ENCODE measurements around the gene MALRD1. TPM values are rescaled to one million over a fixed set of nuclear protein-coding genes. Genes with fewer than 3 reads are reported as not detected.

MALRD1 gene
- total and polyA plus RNA-seq, 2 of the 8 experiments (the other 6 are each of a cell fraction or from before 2014, with no cell fraction given), result 0.32 to 0.35 TPM

DNA sequence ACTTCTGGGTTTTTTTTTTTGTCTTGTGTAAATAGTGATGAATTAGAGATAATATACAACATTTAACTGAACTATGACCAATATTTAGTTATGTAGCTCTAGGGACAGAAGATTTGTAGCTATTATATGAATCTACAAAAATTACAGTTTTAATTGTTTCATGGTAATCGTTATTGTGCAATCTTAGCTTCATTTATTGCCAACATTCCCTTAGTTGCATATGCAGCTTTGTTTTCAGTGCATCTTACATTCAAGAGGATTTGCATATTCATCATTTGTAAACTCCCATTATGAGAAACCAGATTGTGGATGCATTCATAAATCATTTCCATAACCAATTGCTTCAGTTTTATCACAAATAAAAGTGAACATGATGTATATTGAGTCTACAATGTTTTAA is 68.8 kb downstream of the MALRD1 start:
- no peak overlapping the region for H3K23ac ChIP-seq (ENCODE audit: insufficient read length)
- H3K4me3 ChIP-seq (ENCODE audit: extremely low read depth in 1 of 4, insufficient read depth in 2 of 4, low read depth in 3 of 4, low read length in 4 of 4), result no peak overlapping the region
- H2AFZ ChIP-seq (ENCODE audit: low read length), result no peak overlapping the region
- H4K8ac ChIP-seq (ENCODE audit: extremely low read depth, insufficient read depth, low read length), result no peak overlapping the region
- no peaks in the 10 kb centered on the region for H3K27me3 ChIP-seq (replicated peaks in 1 of 4; ENCODE audit: control insufficient read depth in 3 of 4, extremely low read depth in 1 of 4, insufficient read depth in 3 of 4, low read length in 3 of 4)
- H2BK20ac ChIP-seq (ENCODE audit: low read length), result no peak overlapping the region
- peaks cover 2 to 6% of the 10 kb centered on the region in 2 experiments; a peak in 2 of 4 replicates for H3K9me3 ChIP-seq (ENCODE audit: insufficient read depth in 2 of 2, low read depth in 1 of 2, low read length in 1 of 2)
- no peak overlapping the region for H3K27ac ChIP-seq (ENCODE audit: low read depth, low read length)
- TF ChIP-seq POLR2A (IDR thresholded peaks at IDR 0.05; ENCODE audit: control extremely low read depth in 1 of 2, low read depth in 2 of 2, low read length in 2 of 2) (no peak), CEBPB (IDR thresholded peaks at IDR 0.05; ENCODE audit: low read depth, low read length) (peak; percentile 55; the same call in 1 of the 2 replicates), TAF7 (optimal IDR thresholded peaks at IDR 0.05; ENCODE audit: borderline replicate concordance, low read depth, low read length) (no peak), YY1 (IDR thresholded peaks at IDR 0.05; ENCODE audit: low read depth, low read length) (no peak)
- H3K14ac ChIP-seq (ENCODE audit: insufficient read length), result no peak overlapping the region
- no peaks in the 10 kb centered on the region for H3K36me3 ChIP-seq (ENCODE audit: control insufficient read depth in 2 of 4, insufficient read depth in 4 of 4, low read length in 3 of 4)
- no peak overlapping the region for H2BK5ac ChIP-seq (ENCODE audit: low read depth, low read length)
- CTCF ChIA-PET (ENCODE audit: partially characterized antibody), result no interaction called here
- H4K20me1 ChIP-seq (replicated peaks in 1 of 2; ENCODE audit: control insufficient read depth in 1 of 2, insufficient read depth in 2 of 2, low read length in 2 of 2), result no peaks in the 10 kb centered on the region
- H4K5ac ChIP-seq (ENCODE audit: insufficient read length, low read depth, low read length), result no peak overlapping the region
- H3K4me1 ChIP-seq (replicated peaks in 1 of 4; ENCODE audit: control insufficient read depth in 3 of 4, insufficient read depth in 4 of 4, low read length in 3 of 4), result peaks cover 0 to 7% (median 4%) of the 10 kb centered on the region in 4 experiments; a peak in 5 of 7 replicates
- no peak overlapping the region for H3K56ac ChIP-seq (replicated peaks; ENCODE audit: insufficient read length, low read depth, low read length)
- H3K23me2 ChIP-seq (ENCODE audit: low read depth, low read length), result no peaks in the 10 kb centered on the region
- H2BK15ac ChIP-seq (ENCODE audit: low read length), result no peak overlapping the region
- no peak overlapping the region for H2BK12ac ChIP-seq (ENCODE audit: low read depth, low read length)
- H3K79me1 ChIP-seq (ENCODE audit: low read depth, low read length), result no peaks in the 10 kb centered on the region
- FAIRE-seq (no peak), DNase-seq (ENCODE audit: low read depth in 1 of 2, low spot score in 2 of 2) (no peak)
- POLR2A ChIA-PET (ENCODE audit: partially characterized antibody), result no interaction called here
- H3K4ac ChIP-seq (replicated peaks; ENCODE audit: insufficient read length, low read depth, low read length), result no peak overlapping the region
- H3K9ac ChIP-seq (replicated peaks in 1 of 4; ENCODE audit: extremely low read depth in 1 of 4, low read depth in 3 of 4, low read length in 3 of 4), result no peak overlapping the region
- H2AK5ac ChIP-seq (ENCODE audit: low read depth, low read length), result no peak overlapping the region
- no peak overlapping the region for H3K18ac ChIP-seq (ENCODE audit: extremely low read depth, low read length)
- 100% methylated on average over 1 of the region's 1 CpG; no CpG with 5 or more reads in 1 of the 2 experiments for WGBS, 2 experiments (ENCODE audit: extremely low coverage in 1 of 2, insufficient coverage in 1 of 2, insufficient read length in 1 of 2, insufficient replicate concordance in 2 of 2, low coverage in 1 of 2, low lambda C conversion rate in 2 of 2, missing lambda C conversion rate in 1 of 2)
- H3K4me2 ChIP-seq (ENCODE audit: insufficient read depth in 1 of 2, low read depth in 2 of 2, low read length in 2 of 2), result no peak overlapping the region
- no peak overlapping the region for H2BK120ac ChIP-seq (replicated peaks; ENCODE audit: low read depth, low read length)
- no peaks in the 10 kb centered on the region for H3K79me2 ChIP-seq (ENCODE audit: control insufficient read depth in 1 of 2, insufficient read depth in 2 of 2, low read length in 2 of 2)
- H4K91ac ChIP-seq (replicated peaks; ENCODE audit: insufficient read length, low read length), result no peak overlapping the region
